Muscle of back (tissue), 11 donors: ENCODE data around the gene MORN3. TPM values are rescaled to one million over a fixed set of nuclear protein-coding genes. Genes with fewer than 3 reads are reported as not detected.
"Not testable (repeated sequence)": the region's sequence is repeated elsewhere in the genome, so short reads cannot be mapped to it uniquely, and the experiment has no call there.

Experiments
- DNase-seq, 3 donors: peaks; one replicate each; pipeline versions ENCODE4 v3.0.0 to v3.0.0-alpha.2; 2013
- polyA plus RNA-seq, 10 donors: library from polyadenylated mRNA; unstranded; fragments of 120-200 nt; gene quantifications; one replicate each; pipeline ENCODE4 v1.2.1, GENCODE V29; 2013; ENCODE audit not compliant: insufficient read length in 10 of 10

MORN3 gene
- polyA plus RNA-seq, 10 donors = 0.12 to 0.74 (median 0.29) TPM

DNA sequence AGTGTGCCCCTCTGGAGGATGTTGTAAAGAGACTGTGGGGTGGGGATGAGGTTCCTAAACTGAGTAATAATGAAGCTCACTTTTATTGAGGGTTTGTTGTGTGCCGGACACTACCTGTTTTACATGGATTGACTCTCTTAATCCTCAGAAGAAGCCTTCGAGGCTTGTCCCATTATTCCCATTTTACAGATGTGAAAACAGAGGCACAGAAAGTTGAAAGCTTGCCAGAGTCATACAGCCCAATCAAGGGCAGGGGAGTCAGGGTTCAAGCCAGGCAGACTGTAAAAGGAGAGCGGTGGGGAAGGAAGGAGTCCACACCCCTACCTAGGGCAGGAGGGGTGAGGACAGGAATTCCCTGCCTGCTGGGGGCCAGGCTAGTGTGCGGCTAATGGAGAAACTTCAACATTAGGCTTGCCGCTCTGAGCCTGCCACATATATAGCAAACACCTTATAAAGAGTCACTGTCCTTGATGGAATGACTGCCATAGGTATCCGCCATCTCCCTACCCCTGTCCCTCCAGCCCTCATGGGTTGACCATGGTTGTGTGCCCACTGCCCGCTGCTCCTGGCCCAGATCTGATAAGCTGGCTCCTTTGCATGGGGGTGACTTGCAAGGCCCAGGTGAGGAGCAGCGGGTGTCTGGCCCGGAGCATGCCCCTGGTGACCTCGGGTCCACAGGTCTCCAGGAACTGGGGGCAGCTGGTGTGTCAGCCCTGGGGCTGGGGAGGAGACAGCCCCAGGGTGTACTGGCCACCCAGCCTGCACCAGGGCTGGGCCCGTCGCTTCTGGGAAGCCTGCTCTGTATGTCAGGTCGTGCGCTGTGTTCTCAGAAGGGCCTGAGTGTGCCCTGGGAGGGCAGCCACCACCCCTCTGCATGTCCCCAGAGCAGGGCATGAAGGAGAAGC, 30.9 kb downstream of the MORN3 start:
- DNase-seq = no peak

DNA sequence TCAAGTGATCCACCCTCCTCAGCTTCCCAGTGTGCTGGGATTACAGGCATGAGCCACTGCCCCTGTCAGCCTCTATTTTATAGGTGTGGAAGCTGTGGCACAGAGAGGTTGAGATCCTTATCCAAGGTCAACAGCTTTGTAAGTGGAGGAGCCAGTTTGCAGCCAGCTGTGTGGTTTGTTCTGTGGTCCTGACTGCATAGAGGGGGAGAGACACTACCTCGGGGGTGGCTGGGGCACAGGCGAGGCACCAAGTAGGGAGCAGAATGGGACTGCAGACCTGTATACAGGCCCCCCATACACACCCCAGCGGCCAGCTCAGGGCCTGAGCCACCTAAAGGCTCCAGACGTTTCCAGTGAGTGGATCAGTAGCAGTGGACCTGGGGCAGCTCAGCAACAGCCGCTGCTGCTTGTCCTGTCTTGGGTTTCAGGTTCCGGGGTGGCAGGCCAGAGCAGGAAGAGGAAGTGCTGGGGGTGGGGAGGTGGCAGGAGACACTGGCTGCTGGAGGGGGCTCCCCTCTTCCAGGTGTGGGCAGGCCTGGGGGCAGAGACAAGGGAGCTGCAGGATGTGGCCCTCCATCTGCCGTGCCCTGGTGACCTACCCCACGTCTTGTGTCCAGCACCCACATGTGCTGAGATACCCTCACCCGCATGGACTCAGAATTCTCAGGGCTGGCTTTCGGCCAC, 32.1 kb downstream of the MORN3 start:
- DNase-seq = no peak

DNA sequence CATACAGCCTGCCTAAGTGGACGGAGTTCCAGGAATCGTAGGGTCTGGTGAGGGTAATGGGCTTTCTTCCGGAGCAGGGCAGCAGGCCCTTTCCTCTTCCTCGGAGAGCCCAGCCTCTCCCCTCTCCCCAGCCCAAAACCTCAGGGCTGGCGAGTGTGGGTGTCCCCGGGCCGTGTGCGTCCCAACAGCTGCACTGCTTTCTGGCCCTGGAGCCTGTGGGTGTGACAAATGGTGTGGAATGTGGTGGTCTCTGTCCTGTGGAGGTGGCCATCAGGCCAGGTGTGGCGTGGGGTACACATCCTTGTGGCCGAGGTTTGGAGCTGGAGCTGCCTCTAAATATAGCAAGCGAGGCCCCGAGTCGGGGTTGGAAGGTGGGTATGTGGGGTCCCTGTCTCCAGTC, 34.6 kb downstream of the MORN3 start:
- DNase-seq = no peak

DNA sequence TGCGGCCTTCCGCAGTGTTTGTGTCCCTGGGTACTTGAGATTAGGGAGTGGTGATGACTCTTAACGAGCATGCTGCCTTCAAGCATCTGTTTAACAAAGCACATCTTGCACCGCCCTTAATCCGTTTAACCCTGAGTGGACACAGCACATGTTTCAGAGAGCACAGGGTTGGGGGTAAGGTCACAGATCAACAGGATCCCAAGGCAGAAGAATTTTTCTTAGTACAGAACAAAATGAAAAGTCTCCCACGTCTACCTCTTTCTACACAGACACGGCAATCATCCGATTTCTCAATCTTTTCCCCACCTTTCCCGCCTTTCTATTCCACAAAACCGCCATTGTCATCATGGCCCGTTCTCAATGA, 35.6 kb downstream of the MORN3 start:
- not testable (repeated sequence) for DNase-seq

DNA sequence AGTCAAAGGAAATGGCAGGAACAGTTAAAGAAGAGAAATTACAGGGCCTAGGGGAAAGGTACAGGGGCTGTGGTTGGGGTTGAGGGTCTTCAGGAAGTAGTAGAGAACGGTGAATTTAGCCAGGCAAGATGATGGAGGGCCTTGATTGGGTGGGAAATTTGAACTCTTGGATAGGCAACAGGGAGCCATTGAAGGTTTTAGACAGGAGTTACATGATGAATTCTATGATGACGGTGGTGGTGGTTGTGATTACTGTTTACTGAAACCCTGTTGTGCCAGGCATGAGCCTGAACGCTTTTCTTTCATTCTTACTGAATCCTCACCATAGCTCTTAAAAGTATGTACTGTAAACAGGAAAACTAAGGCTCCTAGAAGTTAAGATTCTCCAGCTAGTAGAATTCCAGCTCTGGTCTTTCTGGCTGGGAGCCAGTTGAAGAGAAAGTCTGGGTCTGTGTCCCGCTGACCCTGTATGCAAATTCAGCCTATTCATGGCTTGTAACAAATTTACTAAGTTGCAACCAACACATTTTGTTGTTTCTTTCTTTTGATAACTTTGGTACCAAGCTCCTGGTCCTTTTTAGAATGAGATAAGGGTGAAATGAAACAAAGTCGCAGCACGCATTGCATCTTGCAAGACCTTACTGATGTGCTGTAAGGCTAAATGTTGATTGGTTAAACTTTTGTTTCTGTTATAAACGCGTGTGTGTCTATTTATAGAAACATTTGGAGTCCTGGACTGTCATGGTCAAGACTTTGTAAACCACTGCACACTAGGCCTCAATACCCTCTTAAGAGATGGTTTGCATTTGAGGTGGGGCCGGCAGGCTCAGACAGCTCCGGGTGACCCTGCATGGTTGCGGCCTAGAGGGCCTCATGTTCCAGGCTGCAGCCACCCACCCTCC, 37.1 kb downstream of the MORN3 start:
- DNase-seq = no peak

DNA sequence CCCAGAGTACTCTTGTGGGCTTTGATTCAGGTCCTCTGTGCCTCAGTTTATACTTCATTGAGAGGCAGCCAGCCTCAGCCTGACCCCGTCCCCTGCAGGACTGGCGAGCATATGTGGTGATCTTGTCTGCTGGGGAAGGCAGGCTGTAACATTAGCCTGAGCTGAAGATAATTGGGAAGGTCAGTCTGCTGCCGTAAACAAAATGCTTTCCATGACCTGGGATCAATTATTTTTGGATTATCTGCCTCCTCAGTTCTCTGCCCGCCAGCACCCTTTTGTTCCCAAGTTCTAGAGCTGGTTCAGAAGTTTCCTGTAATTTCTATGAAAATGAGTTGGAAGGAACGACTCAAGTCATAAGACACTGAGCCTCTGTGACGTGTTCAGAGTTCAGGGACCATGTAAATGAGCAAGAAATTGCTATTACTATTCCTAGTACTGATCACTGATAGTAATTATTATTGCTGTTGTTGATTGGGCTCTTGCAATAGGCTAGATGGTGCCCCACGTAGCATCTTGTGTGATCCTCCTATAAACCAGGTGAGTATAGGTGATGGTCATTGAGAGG, 38.6 kb downstream of the MORN3 start:
- DNase-seq = no peak

DNA sequence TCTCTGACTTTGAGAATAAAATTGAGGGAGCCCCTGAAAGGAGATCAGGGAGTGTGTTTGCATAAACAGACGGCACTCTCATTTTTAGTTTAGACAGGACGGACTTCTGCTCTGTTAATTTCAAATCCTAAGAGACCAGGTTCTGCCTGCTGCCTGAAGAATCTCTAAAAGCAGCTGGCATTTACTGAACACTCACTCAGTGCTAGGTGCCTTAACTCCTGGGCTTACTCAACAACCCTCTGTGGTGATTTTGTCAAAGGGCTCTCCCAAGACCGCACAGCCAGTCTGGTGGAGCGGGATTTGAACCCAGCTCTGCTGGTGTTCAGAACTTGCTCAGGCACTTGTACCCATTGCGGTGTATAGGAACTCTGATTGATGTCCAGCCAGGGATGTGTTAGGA, 40.9 kb downstream of the MORN3 start:
- DNase-seq = no peak

DNA sequence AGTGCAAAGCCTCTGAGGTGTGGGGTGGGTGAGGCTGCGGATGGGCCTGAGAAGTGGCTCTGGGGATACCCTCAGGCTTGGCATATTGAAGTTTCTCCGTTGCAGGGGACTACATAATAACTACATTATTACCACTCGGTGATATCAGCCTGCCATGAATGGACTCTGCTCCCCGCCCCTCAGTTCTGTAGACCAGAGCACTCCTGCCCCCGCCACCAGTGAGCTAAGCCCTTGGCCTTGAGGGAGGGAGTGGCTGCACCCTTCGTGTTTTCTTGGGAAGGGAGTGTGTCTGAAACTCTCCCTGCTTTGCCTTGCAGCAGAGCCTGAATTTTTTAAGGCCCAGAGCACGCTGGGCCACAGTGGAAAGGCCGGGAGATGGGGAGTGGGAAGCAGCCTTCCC, 41.4 kb downstream of the MORN3 start:
- no peak for DNase-seq

DNA sequence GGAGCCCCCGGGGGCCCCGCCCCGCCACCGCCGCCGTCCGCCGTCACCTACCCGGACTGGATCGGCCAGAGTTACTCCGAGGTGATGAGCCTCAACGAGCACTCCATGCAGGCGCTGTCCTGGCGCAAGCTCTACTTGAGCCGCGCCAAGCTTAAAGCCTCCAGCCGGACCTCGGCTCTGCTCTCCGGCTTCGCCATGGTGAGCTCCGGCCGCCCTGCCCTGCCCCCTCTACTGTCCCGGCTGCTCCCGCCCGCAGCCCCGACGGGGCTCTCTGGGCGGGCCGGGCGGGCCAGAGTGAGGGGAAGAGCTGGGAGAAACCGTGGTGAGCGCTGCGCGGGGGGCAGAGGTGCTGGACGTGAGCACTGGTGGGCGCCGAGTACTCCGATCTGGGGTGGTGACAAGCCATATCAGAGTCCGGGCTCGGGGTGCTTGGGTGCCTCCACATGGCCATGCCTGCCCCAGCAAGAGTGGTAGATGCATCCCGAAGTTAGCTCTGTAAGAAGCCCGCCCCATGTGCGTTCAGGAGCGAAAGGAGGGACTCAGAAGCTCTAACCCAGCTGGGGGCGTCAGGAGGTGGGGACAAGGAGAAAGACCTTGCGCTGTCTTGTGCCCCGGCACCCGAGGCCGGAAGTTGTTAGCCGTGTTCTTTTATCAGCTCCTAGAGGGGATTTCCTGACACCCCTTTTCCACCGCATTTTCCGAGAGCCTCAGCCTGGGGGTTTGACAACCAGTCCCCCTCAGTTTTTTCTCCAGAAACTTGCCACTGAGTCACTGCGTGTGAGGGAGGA, 42.4 kb downstream of the MORN3 start:
- peak in 2 of 3 donors; percentile 61 to 89 for DNase-seq

DNA sequence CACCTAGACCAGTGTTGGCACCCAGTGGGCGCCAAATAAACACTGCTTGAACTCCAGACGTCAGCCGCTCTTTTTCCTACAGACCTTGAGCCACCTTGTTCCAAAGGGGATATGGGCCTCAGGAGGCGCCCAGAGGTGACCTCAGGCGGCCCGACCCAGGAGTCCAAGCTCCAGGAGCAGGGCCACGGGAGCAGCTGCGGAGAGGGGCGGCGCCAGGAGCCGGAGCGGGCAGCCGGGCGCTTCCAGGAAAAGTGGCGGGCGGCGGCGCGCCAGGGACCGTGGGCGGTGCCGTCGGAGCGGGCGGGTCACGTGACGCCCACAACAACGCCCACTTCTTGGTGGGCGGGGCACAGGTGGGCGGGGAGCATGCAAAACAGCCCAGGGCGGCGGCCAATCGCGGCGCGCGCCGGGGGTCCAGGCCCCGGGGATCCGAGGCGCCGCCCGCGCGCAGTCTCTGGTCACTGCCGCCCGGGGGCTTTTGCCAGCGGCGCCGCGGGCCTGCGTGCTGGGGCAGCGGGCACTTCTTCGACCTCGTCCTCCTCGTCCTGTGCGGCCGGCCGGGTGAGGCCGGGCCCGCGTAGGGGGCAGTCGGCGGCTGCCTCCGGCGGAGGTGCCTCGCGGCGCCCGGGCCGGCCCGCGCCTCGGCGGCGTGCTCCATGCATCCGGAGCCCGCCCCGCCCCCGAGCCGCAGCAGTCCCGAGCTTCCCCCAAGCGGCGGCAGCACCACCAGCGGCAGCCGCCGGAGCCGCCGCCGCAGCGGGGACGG, 43.2 kb downstream of the MORN3 start, which contains the start of gene ORAI1:
Gene ORAI1, plus strand, starts transcription at position 444 of the 766 bp plus-strand sequence.
- peak; percentile 97 to 98 (median 98) for DNase-seq

DNA sequence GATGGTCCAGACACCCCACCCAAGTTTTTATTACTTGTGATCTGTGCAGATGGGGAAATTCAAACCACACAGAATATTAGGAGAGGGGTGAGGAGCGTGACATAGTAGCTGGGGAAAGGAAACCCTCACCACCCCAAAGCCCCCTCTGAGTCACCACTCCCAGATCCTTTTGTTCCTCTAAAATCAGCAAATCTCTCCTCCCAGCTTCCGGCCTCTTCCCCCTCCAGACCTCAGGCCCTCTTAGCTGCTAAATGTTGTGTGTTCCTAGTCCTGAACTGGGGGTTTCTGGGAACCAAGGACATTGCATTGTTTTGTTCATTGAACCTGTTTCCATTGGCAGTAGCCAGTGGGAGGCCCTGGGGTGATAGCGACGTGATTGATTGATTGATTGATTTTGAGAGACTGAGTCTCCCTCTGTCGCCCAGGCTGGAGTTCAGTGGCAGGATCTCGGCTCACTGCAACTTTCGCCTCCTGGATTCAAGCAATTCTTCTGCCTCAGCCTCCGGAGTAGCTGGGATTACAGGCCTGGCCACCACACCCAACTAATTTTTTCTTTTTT, 49.0 kb downstream of the MORN3 start:
- DNase-seq = no peak

DNA sequence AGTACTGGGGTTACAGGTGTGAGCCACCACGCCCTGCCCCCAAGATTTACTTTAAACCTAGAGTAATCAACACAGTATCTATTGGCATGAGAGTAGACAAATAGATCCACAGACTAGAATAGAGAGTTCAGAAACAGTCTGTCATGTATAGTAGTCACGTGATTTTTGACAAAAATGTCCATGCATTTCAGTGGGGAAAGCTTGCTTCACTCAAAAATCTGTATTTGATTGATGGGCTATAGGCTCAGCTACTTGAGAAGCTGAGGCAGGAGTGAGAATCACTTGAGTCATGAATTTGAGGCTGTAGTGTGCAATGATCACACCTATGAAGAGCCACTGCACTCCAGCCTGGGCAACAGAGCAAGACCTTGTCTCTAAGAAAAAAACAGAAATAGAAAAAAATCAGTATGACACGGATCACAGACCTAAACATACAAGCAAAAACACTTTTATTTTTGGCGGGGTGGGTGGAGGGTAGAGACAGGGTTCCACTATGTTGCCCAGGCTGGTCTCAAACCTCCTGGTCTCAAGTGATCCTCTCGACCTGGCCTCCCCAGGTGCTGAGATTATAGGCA, 50.7 kb downstream of the MORN3 start:
- no peak for DNase-seq

DNA sequence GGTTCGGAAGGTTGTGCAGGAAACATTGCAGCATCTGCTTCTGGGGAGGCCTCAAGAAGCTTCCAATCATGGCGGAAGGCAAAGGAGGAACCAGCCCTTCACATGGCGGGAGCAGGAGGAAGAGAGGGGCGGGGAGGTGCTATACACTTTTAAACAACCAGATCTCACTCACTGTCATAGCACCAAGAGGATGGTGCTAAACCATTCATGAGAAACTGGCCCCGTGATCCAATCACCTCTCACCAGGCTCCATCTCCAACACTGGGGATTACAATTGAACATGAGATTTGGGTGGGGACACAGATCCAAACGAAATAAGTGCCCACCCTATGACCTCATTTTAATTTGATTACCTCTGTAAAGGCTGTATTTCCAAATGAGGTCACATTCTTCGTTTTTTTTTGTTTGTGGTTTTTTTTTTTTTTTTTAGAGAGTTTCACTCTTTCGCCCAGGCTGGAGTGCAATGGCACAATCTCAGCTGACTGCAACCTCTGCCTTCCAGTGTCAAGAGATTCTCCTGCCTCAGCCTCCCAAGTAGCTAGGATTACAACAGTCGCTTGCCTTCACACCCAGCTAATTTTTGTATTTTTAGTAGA, 54.5 kb downstream of the MORN3 start:
- DNase-seq = no peak

DNA sequence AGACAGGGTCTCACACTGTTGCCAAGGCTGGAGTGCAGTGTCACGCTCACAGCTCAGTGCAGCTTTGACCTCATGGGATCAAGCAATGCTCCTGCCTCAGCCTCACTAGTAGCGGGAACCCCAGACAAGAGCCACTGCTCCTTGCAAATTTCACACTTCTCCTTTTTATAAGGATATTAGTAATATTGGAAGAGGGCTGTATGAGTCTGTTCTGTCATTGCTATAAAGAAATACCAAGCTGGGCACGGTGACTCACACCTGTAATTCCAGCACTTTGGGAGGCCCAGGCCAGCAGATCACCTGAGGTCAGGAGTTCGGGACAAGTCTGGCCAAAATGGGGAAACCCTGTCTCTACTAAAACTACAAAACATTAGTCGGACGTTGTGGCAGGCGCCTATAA, 56.0 kb downstream of the MORN3 start:
- no peak for DNase-seq

DNA sequence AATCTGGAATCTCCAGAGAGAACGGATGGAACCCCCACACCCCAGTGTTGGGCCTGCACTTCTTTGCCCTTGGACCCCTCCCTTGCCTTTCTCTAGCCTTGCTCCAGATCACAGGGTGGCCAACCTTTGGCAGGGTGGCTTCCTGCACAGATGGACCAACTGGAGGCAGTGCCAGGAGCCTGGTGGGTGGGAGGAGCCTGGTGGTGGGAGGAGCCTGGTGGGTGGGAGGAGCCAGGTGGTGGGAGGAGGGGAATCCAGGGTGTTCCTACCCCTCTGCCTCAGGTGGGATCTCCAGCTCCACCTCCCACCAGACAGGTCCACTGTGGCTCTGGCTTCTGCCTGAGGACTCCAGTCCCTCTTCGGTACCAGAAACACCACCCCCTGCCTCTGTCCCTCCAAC, 58.1 kb downstream of the MORN3 start:
- DNase-seq = no peak

DNA sequence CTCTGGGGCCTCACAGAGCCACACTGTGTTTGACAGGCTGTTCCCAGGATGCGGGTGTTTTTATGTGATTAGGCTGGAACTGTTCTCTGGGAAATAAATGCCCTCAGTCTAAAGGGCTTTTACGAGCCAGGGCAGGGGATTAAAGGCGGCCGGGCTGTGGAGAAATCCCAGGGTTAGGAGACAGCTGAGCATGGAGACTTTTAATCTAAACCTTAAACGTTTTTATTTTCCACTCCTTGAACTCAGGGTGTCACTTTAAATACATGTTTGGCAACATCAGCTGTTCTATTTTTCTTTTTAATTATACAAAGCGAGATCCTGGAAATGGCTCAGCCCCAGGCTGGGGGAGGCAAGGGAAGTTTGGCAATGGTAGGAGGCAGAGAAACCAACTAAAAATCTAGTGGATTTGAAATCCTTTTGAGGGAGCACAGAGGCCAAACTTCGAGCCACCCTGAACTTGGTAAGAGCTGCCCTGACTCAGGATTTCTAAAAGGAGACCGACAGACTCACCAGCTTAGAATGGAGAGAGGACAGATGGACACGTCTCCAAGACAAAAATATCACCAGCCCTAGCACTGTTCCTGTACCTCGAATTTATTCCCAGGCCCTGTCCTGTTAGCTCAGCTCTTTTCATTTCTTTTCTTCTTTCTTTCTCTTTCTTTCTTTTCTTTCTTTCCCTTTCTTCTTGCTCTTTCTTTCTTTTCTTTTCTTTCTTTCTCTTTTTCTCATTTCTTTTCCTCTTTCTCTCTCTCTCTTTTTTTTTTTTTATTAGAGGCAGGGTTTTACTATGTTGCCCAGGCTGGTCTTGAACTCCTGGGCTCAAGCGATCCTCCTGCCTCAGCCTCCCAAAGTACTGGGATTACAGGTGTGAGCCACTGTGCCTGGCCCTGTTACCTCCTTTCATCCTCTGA, 59.0 kb downstream of the MORN3 start:
- peak in 1 of 3 donors; percentile 27 for DNase-seq

DNA sequence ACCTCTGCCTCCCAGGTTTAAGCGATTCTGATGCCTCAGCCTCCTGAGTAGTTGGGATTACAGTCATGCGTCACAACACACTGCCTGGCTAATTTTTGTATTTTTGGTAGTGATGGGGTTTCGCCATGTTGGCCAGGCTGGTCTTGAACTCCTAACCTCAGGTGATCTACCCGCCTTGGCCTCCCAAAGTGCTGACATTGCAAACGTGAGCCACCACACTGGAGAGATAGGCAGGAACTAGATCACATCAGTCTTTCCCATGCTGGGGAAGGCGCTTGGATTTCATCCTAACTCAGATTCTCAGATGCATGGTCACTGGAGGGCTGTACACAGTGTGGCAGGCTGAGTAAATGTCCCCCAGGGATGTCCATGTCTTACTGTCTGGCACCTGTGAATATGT, 61.2 kb downstream of the MORN3 start:
- DNase-seq = no peak

DNA sequence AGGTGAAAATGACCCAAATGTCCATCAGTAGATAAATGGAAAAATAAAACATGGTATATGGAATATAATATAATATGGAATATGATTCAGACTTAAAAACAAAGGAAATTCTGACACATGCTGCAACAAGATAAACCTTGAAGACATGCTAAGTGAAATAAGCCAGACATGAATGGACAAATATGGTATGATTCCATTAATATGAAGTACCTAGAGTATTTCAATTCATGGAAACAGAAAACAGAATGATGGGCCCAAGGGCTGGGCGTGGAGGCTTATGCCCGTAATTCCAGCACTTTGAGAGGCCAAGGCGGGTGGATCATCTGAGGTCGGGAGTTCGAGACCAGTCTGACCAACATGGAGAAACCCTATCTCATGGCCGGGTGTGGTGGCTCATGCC, 65.9 kb downstream of the MORN3 start:
- DNase-seq = no peak
